Parathyroid adenoma (tissue), 2 donors: ENCODE measurements around the gene URI1.

Experiments
- H2AFZ ChIP-seq: fragments of 300-600 bp; sonication (generic); one replicate; pipeline ENCODE4 v1.7.0; 2017; ENCODE audit warnings: antibody characterized with exemption, mild to moderate bottlenecking
- H3K27ac ChIP-seq: fragments of 300-600 bp; sonication (generic); one replicate; pipeline ENCODE4 v1.7.0; 2017
- H3K27me3 ChIP-seq: fragments of 300-600 bp; sonication (generic); one replicate; pipeline ENCODE4 v1.7.0; 2017; ENCODE audit warnings: low read length; ENCODE audit not compliant: control insufficient read depth, insufficient read depth
- H3K36me3 ChIP-seq: fragments of 300-600 bp; sonication (generic); one replicate; pipeline ENCODE4 v1.7.0; 2017; ENCODE audit warnings: low read length; ENCODE audit not compliant: control insufficient read depth, insufficient read depth
- H3K4me1 ChIP-seq: fragments of 300-600 bp; sonication (generic); one replicate; pipeline ENCODE4 v1.7.0; 2017; ENCODE audit warnings: control low read depth
- H3K4me2 ChIP-seq: fragments of 300-600 bp; sonication (generic); one replicate; pipeline ENCODE4 v1.7.0; 2017; ENCODE audit warnings: low read length
- H3K4me3 ChIP-seq: fragments of 300-600 bp; sonication (generic); one replicate; pipeline ENCODE4 v1.7.0; 2017; ENCODE audit warnings: low read depth, low read length
- H3K79me2 ChIP-seq: fragments of 300-600 bp; sonication (generic); one replicate; pipeline ENCODE4 v1.7.0; 2017; ENCODE audit warnings: control low read depth
- H3K9ac ChIP-seq: fragments of 300-600 bp; sonication (generic); one replicate; pipeline ENCODE4 v1.7.0; 2017; ENCODE audit warnings: mild to moderate bottlenecking
- H3K9me3 ChIP-seq: fragments of 300-600 bp; sonication (generic); one replicate; pipeline ENCODE4 v1.7.0; 2017; ENCODE audit warnings: low read length; ENCODE audit not compliant: control insufficient read depth
- CTCF ChIP-seq: fragments of 300-600 bp; sonication (generic); IDR thresholded peaks from one replicate; pipeline ENCODE4 v1.7.0; 2017; ENCODE audit warnings: antibody characterized with exemption, mild to moderate bottlenecking
- donor health status: primary hyperparathyroidism.

URI1 gene

DNA sequence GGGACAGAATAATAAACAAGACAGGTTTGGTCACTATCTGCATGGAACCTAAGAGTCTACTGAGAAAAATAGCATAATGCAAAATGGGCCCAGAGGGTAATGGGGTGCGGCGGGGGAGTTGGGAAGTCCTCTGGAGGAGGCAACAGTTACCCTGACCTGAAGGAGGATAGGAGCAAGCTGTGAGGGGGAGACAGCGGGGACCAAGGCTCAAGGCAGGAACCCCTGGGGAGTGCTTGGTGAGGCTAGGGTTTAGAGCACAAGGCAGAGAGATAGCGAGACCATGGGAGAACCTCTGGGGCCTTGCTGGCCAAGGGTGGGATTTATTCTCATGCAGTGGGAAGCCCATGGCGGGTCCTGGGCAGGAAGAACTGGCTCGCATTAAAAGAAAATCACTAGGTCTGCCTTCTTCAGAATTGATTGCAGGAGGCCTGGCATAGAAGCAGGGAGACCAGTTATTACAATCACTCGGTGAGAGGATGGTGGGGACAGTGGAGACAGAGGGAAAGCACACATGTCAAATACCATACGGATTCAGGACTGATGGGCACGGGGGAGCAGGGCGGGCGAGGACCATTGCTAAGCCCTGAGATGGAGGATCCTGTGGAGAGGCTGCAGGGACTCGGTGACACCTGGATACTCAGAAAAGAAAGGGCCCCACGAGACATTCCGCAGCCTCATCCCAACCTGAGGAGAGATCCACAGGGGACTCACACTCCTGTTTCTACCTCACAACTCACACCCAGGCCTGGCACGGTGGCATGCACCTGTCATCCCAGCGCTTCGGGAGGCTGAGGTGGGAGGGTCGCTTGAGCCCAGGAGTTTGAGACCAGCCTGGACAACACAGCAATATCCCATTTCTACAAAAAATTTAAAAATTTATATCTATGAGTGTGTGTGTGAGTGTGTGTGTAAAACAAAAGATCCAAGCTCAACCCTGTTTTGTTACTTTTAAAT is 110.4 kb downstream of the URI1 start:
- H3K9ac ChIP-seq = no peak overlapping the region
- TF ChIP-seq CTCF = no peak
- no peak overlapping the region for H3K4me3 ChIP-seq
- H3K4me1 ChIP-seq = no peaks in the 10 kb centered on the region
- H2AFZ ChIP-seq = no peak overlapping the region
- no peaks in the 10 kb centered on the region for H3K36me3 ChIP-seq
- H3K27ac ChIP-seq = no peak overlapping the region
- H3K79me2 ChIP-seq = no peaks in the 10 kb centered on the region
- H3K27me3 ChIP-seq = no peaks in the 10 kb centered on the region
- H3K4me2 ChIP-seq = no peak overlapping the region
- H3K9me3 ChIP-seq = no peaks in the 10 kb centered on the region

DNA sequence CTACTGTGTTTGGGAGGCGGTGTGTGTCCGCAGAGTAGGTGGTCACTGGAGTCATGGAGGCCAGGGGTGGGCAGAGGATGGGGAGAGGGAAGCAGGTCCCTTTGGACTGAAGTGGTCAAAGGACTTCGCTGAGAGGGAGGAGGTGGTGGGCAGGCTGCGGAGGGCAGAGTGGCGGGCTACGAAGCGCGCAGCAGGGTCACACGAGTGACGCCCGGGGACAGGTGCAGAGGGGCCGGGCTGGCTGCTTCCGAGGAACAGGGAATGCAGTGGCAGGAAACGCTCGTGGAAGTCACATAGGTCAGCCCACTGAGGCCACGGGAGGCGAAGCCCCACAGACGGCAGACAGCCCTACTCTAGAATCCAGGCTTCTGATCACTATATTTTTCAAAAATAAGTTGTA is 111.5 kb downstream of the URI1 start:
- no peak overlapping the region for H3K27ac ChIP-seq
- H3K9me3 ChIP-seq = no peaks in the 10 kb centered on the region
- no peak overlapping the region for H3K4me3 ChIP-seq
- no peak overlapping the region for H2AFZ ChIP-seq
- no peak overlapping the region for H3K9ac ChIP-seq
- H3K36me3 ChIP-seq = no peaks in the 10 kb centered on the region
- no peak for TF ChIP-seq CTCF
- H3K4me1 ChIP-seq = no peaks in the 10 kb centered on the region
- H3K79me2 ChIP-seq = no peaks in the 10 kb centered on the region
- no peak overlapping the region for H3K4me2 ChIP-seq
- no peaks in the 10 kb centered on the region for H3K27me3 ChIP-seq

GRCh38 chr19:30054210-30054609 is 112.2 kb downstream of the URI1 start:
- H3K4me3 ChIP-seq = no peak overlapping the region
- no peak overlapping the region for H3K27ac ChIP-seq
- H3K4me2 ChIP-seq = no peak overlapping the region
- no peak overlapping the region for H2AFZ ChIP-seq
- no peaks in the 10 kb centered on the region for H3K9me3 ChIP-seq
- H3K79me2 ChIP-seq = no peaks in the 10 kb centered on the region
- no peaks in the 10 kb centered on the region for H3K36me3 ChIP-seq
- no peak for TF ChIP-seq CTCF
- no peaks in the 10 kb centered on the region for H3K4me1 ChIP-seq
- no peak overlapping the region for H3K9ac ChIP-seq
- H3K27me3 ChIP-seq = no peaks in the 10 kb centered on the region

DNA sequence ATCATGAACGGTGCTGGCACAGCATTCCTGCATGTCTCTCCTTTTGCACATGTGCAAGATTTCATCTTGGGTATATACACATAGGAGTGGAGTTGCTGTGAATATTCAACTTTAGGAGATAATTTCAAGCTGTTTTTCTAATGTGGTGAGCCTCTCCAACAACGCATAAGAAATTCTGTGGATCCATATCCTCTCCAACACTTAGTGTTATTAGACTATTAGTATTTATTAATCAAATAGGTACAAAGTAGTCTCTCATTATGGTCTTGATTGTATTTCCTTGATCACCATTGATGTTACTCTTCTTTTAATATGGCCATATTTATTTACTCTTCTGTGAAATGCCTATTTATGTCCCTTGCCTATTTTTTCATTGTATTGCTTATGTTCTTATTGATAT is 114.5 kb downstream of the URI1 start:
- H3K4me2 ChIP-seq = no peak overlapping the region
- H3K9me3 ChIP-seq = no peaks in the 10 kb centered on the region
- H3K4me1 ChIP-seq = no peaks in the 10 kb centered on the region
- H3K27ac ChIP-seq = no peak overlapping the region
- TF ChIP-seq CTCF = no peak
- H3K4me3 ChIP-seq = no peak overlapping the region
- no peak overlapping the region for H2AFZ ChIP-seq
- H3K79me2 ChIP-seq = no peaks in the 10 kb centered on the region
- no peak overlapping the region for H3K9ac ChIP-seq
- no peaks in the 10 kb centered on the region for H3K36me3 ChIP-seq
- no peaks in the 10 kb centered on the region for H3K27me3 ChIP-seq
